H9 (cell line): ENCODE data around the gene SDF2L1. TPM values are rescaled to one million over a fixed set of nuclear protein-coding genes. Genes with fewer than 3 reads are reported as not detected.
A peak's percentile ranks its signal among the peaks of the same experiment; 100 is the strongest.

Experiments used
- DNase-seq: peaks from one replicate; pipeline ENCODE4 v3.0.0-alpha.2; 2017
- H2AFZ ChIP-seq: one replicate; pipeline ENCODE4 v1.6.1; 2013; ENCODE audit warnings: mild to moderate bottlenecking, low read length, control low read depth, moderate library complexity
- H2AK5ac ChIP-seq: 2 replicates; pipeline ENCODE4 v1.6.1; 2013; ENCODE audit warnings: low read length, control low read depth, mixed read lengths; ENCODE audit not compliant: insufficient read length
- H2BK120ac ChIP-seq: one replicate; pipeline ENCODE4 v1.6.1; 2013; ENCODE audit warnings: low read depth, mild to moderate bottlenecking, low read length, control low read depth, inconsistent platforms; ENCODE audit not compliant: poor library complexity, severe bottlenecking
- H2BK12ac ChIP-seq: 2 replicates; pipeline ENCODE4 v1.6.1; 2013; ENCODE audit warnings: low read length, control low read depth, mixed read lengths, low read depth; ENCODE audit not compliant: insufficient read length
- H2BK15ac ChIP-seq: 2 replicates; pipeline ENCODE4 v1.6.1; 2013; ENCODE audit warnings: low read depth, low read length, control low read depth
- H2BK20ac ChIP-seq: one replicate; pipeline ENCODE4 v1.6.1; 2013; ENCODE audit warnings: low read depth, mild to moderate bottlenecking, low read length, control low read depth, inconsistent platforms; ENCODE audit not compliant: poor library complexity, severe bottlenecking
- H2BK5ac ChIP-seq: 2 replicates; pipeline ENCODE4 v1.6.1; 2013; ENCODE audit warnings: low read length, control low read depth, mixed read lengths; ENCODE audit not compliant: insufficient read length
- H3K14ac ChIP-seq: 2 replicates; pipeline ENCODE4 v1.6.1; 2013; ENCODE audit warnings: low read length, control low read depth; ENCODE audit not compliant: insufficient read depth
- H3K18ac ChIP-seq: 2 replicates; pipeline ENCODE4 v1.6.1; 2013; ENCODE audit warnings: low read depth, mild to moderate bottlenecking, mixed read lengths, low read length, control low read depth; ENCODE audit not compliant: insufficient read length
- H3K23ac ChIP-seq: 2 replicates; pipeline ENCODE4 v1.6.1; 2013; ENCODE audit warnings: low read length, control low read depth, mixed read lengths, low read depth; ENCODE audit not compliant: insufficient read length
- H3K23me2 ChIP-seq: 2 replicates; pipeline ENCODE4 v1.6.1; 2013; ENCODE audit warnings: low read depth, mild to moderate bottlenecking, mixed read lengths, low read length, control low read depth; ENCODE audit not compliant: insufficient read length, poor library complexity, severe bottlenecking
- H3K27ac ChIP-seq: 2 replicates; pipeline ENCODE4 v1.5.1; 2013; ENCODE audit warnings: low read length, control low read depth, mixed read lengths, low read depth; ENCODE audit not compliant: insufficient read length
- H3K27me3 ChIP-seq: 2 replicates; pipeline ENCODE4 v1.6.1; 2013; ENCODE audit warnings: low read length, control low read depth, inconsistent platforms; ENCODE audit not compliant: insufficient read depth
- H3K4ac ChIP-seq: 2 replicates; pipeline ENCODE4 v1.6.1; 2013; ENCODE audit warnings: low read depth, mild to moderate bottlenecking, control low read depth, inconsistent platforms, low read length, moderate library complexity
- H3K4me1 ChIP-seq: 2 replicates; pipeline ENCODE4 v1.6.1; 2013; ENCODE audit warnings: low read length, control low read depth, inconsistent platforms; ENCODE audit not compliant: insufficient read depth
- H3K4me2 ChIP-seq: 2 replicates; pipeline ENCODE4 v1.6.1; 2013; ENCODE audit warnings: low read length, control low read depth, mixed read lengths; ENCODE audit not compliant: insufficient read length, insufficient read depth
- H3K56ac ChIP-seq: 2 replicates; pipeline ENCODE4 v1.6.1; 2013; ENCODE audit warnings: low read depth, mild to moderate bottlenecking, mixed read lengths, low read length, control low read depth; ENCODE audit not compliant: insufficient read length
- H3K79me1 ChIP-seq: 2 replicates; pipeline ENCODE4 v1.6.1; 2013; ENCODE audit warnings: low read depth, mild to moderate bottlenecking, moderate library complexity, low read length, control low read depth, inconsistent platforms; ENCODE audit not compliant: insufficient read depth, poor library complexity, severe bottlenecking
- H3K79me2 ChIP-seq: 2 replicates; pipeline ENCODE4 v1.6.1; 2013; ENCODE audit warnings: low read length, control low read depth, inconsistent platforms; ENCODE audit not compliant: insufficient read depth
- H3K9ac ChIP-seq: 2 replicates; pipeline ENCODE4 v1.6.1; 2013; ENCODE audit warnings: low read length, control low read depth, mixed read lengths; ENCODE audit not compliant: insufficient read length; ENCODE audit errors: extremely low read depth
- H3K9me3 ChIP-seq: one replicate; pipeline ENCODE4 v1.6.1; 2013; ENCODE audit warnings: low read depth, low read length, inconsistent platforms; ENCODE audit not compliant: control insufficient read depth
- H3T11ph ChIP-seq: one replicate; pipeline ENCODE4 v1.6.1; 2013; ENCODE audit warnings: mild to moderate bottlenecking, low read length, control low read depth, inconsistent platforms
- H4K20me1 ChIP-seq: one replicate; pipeline ENCODE4 v1.6.1; 2013; ENCODE audit not compliant: control insufficient read depth, insufficient read length, insufficient read depth
- H4K5ac ChIP-seq: 2 replicates; pipeline ENCODE4 v1.6.1; 2013; ENCODE audit warnings: low read depth, mild to moderate bottlenecking, mixed read lengths, low read length, control low read depth; ENCODE audit not compliant: insufficient read length
- H4K8ac ChIP-seq: replicated peaks from 2 replicates; pipeline ENCODE4 v1.6.1; 2013; ENCODE audit warnings: low read length, control low read depth, mixed read lengths, low read depth; ENCODE audit not compliant: insufficient read length
- H4K91ac ChIP-seq: 2 replicates; pipeline ENCODE4 v1.6.1; 2013; ENCODE audit warnings: low read depth, mild to moderate bottlenecking, moderate library complexity, mixed read lengths, low read length, control low read depth; ENCODE audit not compliant: insufficient read length
- H3K27ac Mint-ChIP-seq, 3 experiments: 2 replicates in 2 of 3; 3 replicates in 1 of 3; pipeline ENCODE4 v1.8.0; 2020 to 2021; ENCODE audit warnings: mixed read lengths in 3 of 3, mild to moderate bottlenecking in 1 of 3, moderate library complexity in 1 of 3
- H3K27me3 Mint-ChIP-seq: 2 replicates; pipeline ENCODE4 v1.8.0; 2021; ENCODE audit warnings: low read depth, mild to moderate bottlenecking, moderate library complexity, mixed read lengths
- H3K36me3 Mint-ChIP-seq, 3 experiments: 2 replicates in 2 of 3; 3 replicates in 1 of 3; pipeline ENCODE4 v1.8.0; 2020 to 2021; ENCODE audit warnings: low read depth in 3 of 3, mixed read lengths in 3 of 3; ENCODE audit not compliant: insufficient read depth in 1 of 3
- H3K4me1 Mint-ChIP-seq, 2 experiments: 2 replicates each; pipeline ENCODE4 v1.8.0; 2020; ENCODE audit warnings: mixed read lengths in 2 of 2
- H3K4me3 Mint-ChIP-seq, 2 experiments: 2 replicates in 1 of 2; 3 replicates in 1 of 2; pipeline ENCODE4 v1.8.0; 2020 to 2021; ENCODE audit warnings: mild to moderate bottlenecking in 2 of 2, mixed read lengths in 2 of 2, moderate library complexity in 1 of 2
- H3K9me3 Mint-ChIP-seq, 2 experiments: 2 replicates in 1 of 2; 3 replicates in 1 of 2; pipeline ENCODE4 v1.8.0; 2020; ENCODE audit warnings: mild to moderate bottlenecking in 2 of 2, mixed read lengths in 2 of 2, moderate library complexity in 1 of 2
- WGBS: extraction: QIAGEN DNeasy Blood & Tissue Kit; methylation state at CpG from one replicate; pipeline ENCODE4 v1.1.7; 2013; ENCODE audit warnings: missing lambda C conversion rate, low lambda C conversion rate, mixed read lengths; ENCODE audit not compliant: insufficient read length; ENCODE audit errors: extremely low coverage; 5-methylcytosine and 5-hydroxymethylcytosine counted together
- total RNA-seq: library from RNA; stranded (reverse); gene quantifications from 2 replicates; pipeline ENCODE4 v1.2.1, GENCODE V29; 2021
- TF ChIP-seq, protein P1 (sequence below): fragments of 200-600 bp; sonication (generic); conservative IDR thresholded peaks from 3 replicates; pipeline ENCODE4 v1.8.0; 2021; ENCODE audit warnings: antibody characterized with exemption, mild to moderate bottlenecking

The SDF2L1 gene
- total RNA-seq, 1 experiment from 2014 or later, result 36.0 TPM

- H3K9me3 Mint-ChIP-seq, result no peaks in the 10 kb centered on the region
- H3T11ph ChIP-seq, result no peak overlapping the region
- peaks cover 10 to 33% (median 22%) of the 10 kb centered on the region in 3 experiments; a peak in 6 of 7 replicates for H3K36me3 Mint-ChIP-seq
- H3K79me2 ChIP-seq, result no peaks in the 10 kb centered on the region
- DNase-seq, result peak; percentile 77
- H2BK5ac ChIP-seq, result no peak overlapping the region
- H3K27ac ChIP-seq, result no peak overlapping the region
- H3K79me1 ChIP-seq, result no peaks in the 10 kb centered on the region
- no peaks in the 10 kb centered on the region for H3K27me3 Mint-ChIP-seq
- no peak overlapping the region for H4K91ac ChIP-seq
- TF ChIP-seq, protein P1, sequence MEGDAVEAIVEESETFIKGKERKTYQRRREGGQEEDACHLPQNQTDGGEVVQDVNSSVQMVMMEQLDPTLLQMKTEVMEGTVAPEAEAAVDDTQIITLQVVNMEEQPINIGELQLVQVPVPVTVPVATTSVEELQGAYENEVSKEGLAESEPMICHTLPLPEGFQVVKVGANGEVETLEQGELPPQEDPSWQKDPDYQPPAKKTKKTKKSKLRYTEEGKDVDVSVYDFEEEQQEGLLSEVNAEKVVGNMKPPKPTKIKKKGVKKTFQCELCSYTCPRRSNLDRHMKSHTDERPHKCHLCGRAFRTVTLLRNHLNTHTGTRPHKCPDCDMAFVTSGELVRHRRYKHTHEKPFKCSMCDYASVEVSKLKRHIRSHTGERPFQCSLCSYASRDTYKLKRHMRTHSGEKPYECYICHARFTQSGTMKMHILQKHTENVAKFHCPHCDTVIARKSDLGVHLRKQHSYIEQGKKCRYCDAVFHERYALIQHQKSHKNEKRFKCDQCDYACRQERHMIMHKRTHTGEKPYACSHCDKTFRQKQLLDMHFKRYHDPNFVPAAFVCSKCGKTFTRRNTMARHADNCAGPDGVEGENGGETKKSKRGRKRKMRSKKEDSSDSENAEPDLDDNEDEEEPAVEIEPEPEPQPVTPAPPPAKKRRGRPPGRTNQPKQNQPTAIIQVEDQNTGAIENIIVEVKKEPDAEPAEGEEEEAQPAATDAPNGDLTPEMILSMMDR, result peak; percentile 87
- no peak overlapping the region for H3K23ac ChIP-seq
- H3K4ac ChIP-seq, result no peak overlapping the region
- H2AFZ ChIP-seq, result no peak overlapping the region
- no peaks in the 10 kb centered on the region for H3K9me3 ChIP-seq
- H4K5ac ChIP-seq, result no peak overlapping the region
- no peak overlapping the region for H3K14ac ChIP-seq
- no peak overlapping the region for H3K4me2 ChIP-seq
- H3K9ac ChIP-seq, result no peak overlapping the region
- H3K56ac ChIP-seq, result no peak overlapping the region
- H3K27me3 ChIP-seq, result no peaks in the 10 kb centered on the region
- H3K4me3 Mint-ChIP-seq, result 0 out of 5 replicates have a peak overlapping the region, but pooled peaks of 1 of the 2 experiments have one; percentile 23
- H4K20me1 ChIP-seq, result no peaks in the 10 kb centered on the region
- WGBS, result no CpG with 5 or more reads among the region's 14 CpGs
- H4K8ac ChIP-seq, result no peak overlapping the region
- H2BK120ac ChIP-seq, result no peak overlapping the region
- H2BK15ac ChIP-seq, result no peak overlapping the region
- H2BK12ac ChIP-seq, result no peak overlapping the region
- no peak overlapping the region for H2BK20ac ChIP-seq
- no peak overlapping the region for H2AK5ac ChIP-seq
- peaks cover 2% of the 10 kb centered on the region; the same call in 1 of the 2 replicates for H3K4me1 ChIP-seq
- no peak overlapping the region for H3K27ac Mint-ChIP-seq
- no peak overlapping the region for H3K18ac ChIP-seq
- H3K4me1 Mint-ChIP-seq, result peaks cover 19 to 21% of the 10 kb centered on the region in 2 experiments
- H3K23me2 ChIP-seq, result peaks cover 8% of the 10 kb centered on the region
Observed at GRCh38 chr22:21646608-21647590, 4.8 kb downstream of the SDF2L1 start.
